ENCODE data around the gene PYGO2. TPM values are rescaled to one million over a fixed set of nuclear protein-coding genes. Genes with fewer than 3 reads are reported as not detected.

Gene PYGO2
- total RNA-seq, 3 donors from 2014 or later (not counting 1 experiment from before 2014, with no cell fraction given), result 21.6 to 32.1 (median 27.5) TPM

GRCh38 chr1:154931940-154932487, 29.6 kb downstream of the PYGO2 start:
- H3K36me3 ChIP-seq (ENCODE audit: control insufficient read depth, insufficient read depth, low read length), result peaks cover 11% of the 10 kb centered on the region
- no peak for DNase-seq
- no peak overlapping the region for H3K27ac Mint-ChIP-seq
- no peaks in the 10 kb centered on the region for H3K9me3 Mint-ChIP-seq
- over 99% methylated on average over 9 of the region's 11 CpGs for WGBS (ENCODE audit: insufficient coverage)
- H3K27me3 ChIP-seq (ENCODE audit: control insufficient read depth, insufficient read depth, low read length), result no peaks in the 10 kb centered on the region
- no peak overlapping the region for H3K4me3 ChIP-seq (ENCODE audit: low read length)
- intact Hi-C loops (cut with micrococcal nuclease), result no loop called here
- no peaks in the 10 kb centered on the region for H3K9me3 ChIP-seq (ENCODE audit: control insufficient read depth, insufficient read depth, low read length)
- H3K4me1 Mint-ChIP-seq, result peaks cover 8 to 14% of the 10 kb centered on the region in 2 donors
- peaks cover 9% of the 10 kb centered on the region for H3K4me1 ChIP-seq (ENCODE audit: control insufficient read depth, insufficient read depth, low read length)
- TF ChIP-seq CTCF (IDR thresholded peaks at IDR 0.05), result no peak
- ATAC-seq, result no peak
- H3K27ac ChIP-seq (ENCODE audit: low read length), result no peak overlapping the region
- no peak overlapping the region for H3K4me3 Mint-ChIP-seq
- H3K36me3 Mint-ChIP-seq, result no peaks in the 10 kb centered on the region
- H3K27me3 Mint-ChIP-seq (ENCODE audit: low read depth in 2 of 2), result no peaks in the 10 kb centered on the region

GRCh38 chr1:154926201-154926600, 35.4 kb downstream of the PYGO2 start:
- no peak for ATAC-seq
- H3K4me3 Mint-ChIP-seq, result no peak overlapping the region
- Histone ChIP-seq H3K4me1 (ENCODE audit: control insufficient read depth, insufficient read depth, low read length) (no peaks in the 10 kb centered on the region), H3K27ac (ENCODE audit: low read length) (no peak overlapping the region), H3K27me3 (ENCODE audit: control insufficient read depth, insufficient read depth, low read length) (no peaks in the 10 kb centered on the region), H3K9me3 (ENCODE audit: control insufficient read depth, insufficient read depth, low read length) (no peaks in the 10 kb centered on the region), H3K4me3 (ENCODE audit: low read length) (no peak overlapping the region), H3K36me3 (ENCODE audit: control insufficient read depth, insufficient read depth, low read length) (peaks cover 44% of the 10 kb centered on the region)
- no peaks in the 10 kb centered on the region for H3K9me3 Mint-ChIP-seq
- 74% methylated on average over 13 of the region's 13 CpGs for WGBS (ENCODE audit: insufficient coverage)
- peaks cover 0 to 11% of the 10 kb centered on the region in 2 donors for H3K4me1 Mint-ChIP-seq
- no peak for DNase-seq
- TF ChIP-seq CTCF (IDR thresholded peaks at IDR 0.05), result no peak
- H3K27me3 Mint-ChIP-seq (ENCODE audit: low read depth in 2 of 2), result no peaks in the 10 kb centered on the region
- no peaks in the 10 kb centered on the region for H3K36me3 Mint-ChIP-seq
- H3K27ac Mint-ChIP-seq, result no peak overlapping the region
- intact Hi-C loops (cut with micrococcal nuclease), result no loop called here

- WGBS (ENCODE audit: insufficient coverage), result 75% methylated on average over 3 of the region's 3 CpGs
- Histone ChIP-seq H3K4me3 (ENCODE audit: low read length) (no peak overlapping the region), H3K9me3 (ENCODE audit: control insufficient read depth, insufficient read depth, low read length) (no peaks in the 10 kb centered on the region), H3K27ac (ENCODE audit: low read length) (no peak overlapping the region), H3K4me1 (ENCODE audit: control insufficient read depth, insufficient read depth, low read length) (no peaks in the 10 kb centered on the region), H3K27me3 (ENCODE audit: control insufficient read depth, insufficient read depth, low read length) (no peaks in the 10 kb centered on the region), H3K36me3 (ENCODE audit: control insufficient read depth, insufficient read depth, low read length) (peaks cover 44% of the 10 kb centered on the region)
- Mint-ChIP-seq H3K36me3 (no peaks in the 10 kb centered on the region), H3K9me3 (no peaks in the 10 kb centered on the region), H3K27me3 (ENCODE audit: low read depth in 2 of 2) (no peaks in the 10 kb centered on the region), H3K4me3 (no peak overlapping the region), H3K27ac (no peak overlapping the region), H3K4me1 (peaks cover 0 to 11% of the 10 kb centered on the region in 2 donors)
- DNase-seq, result no peak
- intact Hi-C loops (cut with micrococcal nuclease), result no loop called here
- no peak for TF ChIP-seq CTCF (IDR thresholded peaks at IDR 0.05)
- ATAC-seq, result no peak
Measured at GRCh38 chr1:154925335-154926170, 36.0 kb downstream of the PYGO2 start.

Measured in natural killer cell (primary cell).